ENCODE measurements around the gene CEL. TPM values are rescaled to one million over a fixed set of nuclear protein-coding genes. Genes with fewer than 3 reads are reported as not detected.
A peak's percentile ranks its signal among the peaks of the same experiment; 100 is the strongest.

CEL gene
- total RNA-seq, 6 donors from 2014 or later, result 0.15 to 9.4 (median 1.1) TPM; not detected in 1

GRCh38 chr9:133116346-133117231 lies 54.8 kb downstream of the CEL start:
- peaks cover 0 to 2% (median under 1%) of the 10 kb centered on the region in 4 donors for H3K36me3 ChIP-seq
- no peaks in the 10 kb centered on the region for H3K27me3 ChIP-seq
- DNase-seq (peak in 1 of 2 donors; percentile 73), ATAC-seq (ENCODE audit: low FRiP score in 2 of 2) (no peak)
- no peak for TF ChIP-seq POLR2AphosphoS5 (IDR thresholded peaks at IDR 0.05)
- no peak for TF ChIP-seq CTCF (IDR thresholded peaks at IDR 0.05)
- no peak for TF ChIP-seq POLR2A (IDR thresholded peaks at IDR 0.05)
- no peak for TF ChIP-seq EP300 (IDR thresholded peaks at IDR 0.05)
- no peak overlapping the region for H3K4me3 ChIP-seq
- H3K27ac ChIP-seq, result peak overlapping the region in 3 of 4 donors; percentile 80 to 96 (median 95)
- 82 to 86% methylated on average over 11 to 18 of the region's 20 CpGs for WGBS, 2 donors
- no peaks in the 10 kb centered on the region for H3K9me3 ChIP-seq
- H3K4me1 ChIP-seq, result peaks cover 90 to 97% (median 91%) of the 10 kb centered on the region in 4 donors

GRCh38 chr9:133117271-133118178 lies 55.7 kb downstream of the CEL start:
- TF ChIP-seq CTCF (IDR thresholded peaks at IDR 0.05) (peak in 1 of 6 experiments; percentile 29), EP300 (IDR thresholded peaks at IDR 0.05) (no peak), POLR2A (IDR thresholded peaks at IDR 0.05) (no peak), POLR2AphosphoS5 (IDR thresholded peaks at IDR 0.05) (no peak)
- no peak for ATAC-seq (ENCODE audit: low FRiP score in 2 of 2)
- 51 to 62% methylated on average over 5 to 18 of the region's 18 CpGs for WGBS, 2 donors
- Histone ChIP-seq H3K27ac (peak overlapping the region; percentile 49 to 96 (median 94)), H3K9me3 (no peaks in the 10 kb centered on the region), H3K4me3 (no peak overlapping the region), H3K27me3 (no peaks in the 10 kb centered on the region), H3K36me3 (no peaks in the 10 kb centered on the region), H3K4me1 (peaks cover 91 to 97% (median 93%) of the 10 kb centered on the region in 4 donors)
- DNase-seq, result peak; percentile 74 to 81

GRCh38 chr9:133118179-133118520 lies 56.4 kb downstream of the CEL start:
- Histone ChIP-seq H3K27me3 (no peaks in the 10 kb centered on the region), H3K27ac (peak overlapping the region; percentile 49 to 96 (median 94)), H3K4me3 (no peak overlapping the region), H3K36me3 (no peaks in the 10 kb centered on the region), H3K4me1 (peaks cover 91 to 97% (median 93%) of the 10 kb centered on the region in 4 donors), H3K9me3 (no peaks in the 10 kb centered on the region)
- TF ChIP-seq POLR2A (IDR thresholded peaks at IDR 0.05) (no peak), POLR2AphosphoS5 (IDR thresholded peaks at IDR 0.05) (no peak), EP300 (IDR thresholded peaks at IDR 0.05) (no peak), CTCF (IDR thresholded peaks at IDR 0.05) (no peak)
- no peak for ATAC-seq (ENCODE audit: low FRiP score in 2 of 2)
- WGBS, 2 donors, result 91% methylated on average over 3 of the region's 3 CpGs; no CpG with 5 or more reads in 1 of the 2 donors
- no peak for DNase-seq

GRCh38 chr9:133118568-133118967 lies 56.8 kb downstream of the CEL start:
- no peaks in the 10 kb centered on the region for H3K27me3 ChIP-seq
- peaks cover 90 to 95% (median 91%) of the 10 kb centered on the region in 4 donors for H3K4me1 ChIP-seq
- DNase-seq (no peak), ATAC-seq (ENCODE audit: low FRiP score in 2 of 2) (no peak)
- H3K36me3 ChIP-seq, result no peaks in the 10 kb centered on the region
- no peaks in the 10 kb centered on the region for H3K9me3 ChIP-seq
- peak overlapping the region; percentile 92 to 96 (median 94) for H3K27ac ChIP-seq
- H3K4me3 ChIP-seq, result peak overlapping the region in 2 of 4 donors; percentile 83 to 88
- WGBS, 2 donors, result 60 to 69% methylated on average over 1 to 3 of the region's 3 CpGs
- TF ChIP-seq POLR2AphosphoS5 (IDR thresholded peaks at IDR 0.05), result no peak
- no peak for TF ChIP-seq POLR2A (IDR thresholded peaks at IDR 0.05)
- TF ChIP-seq CTCF (IDR thresholded peaks at IDR 0.05), result no peak
- no peak for TF ChIP-seq EP300 (IDR thresholded peaks at IDR 0.05)
